Measurements from ENCODE around the gene RPL39.
"Not testable (repeated sequence)": the region's sequence is repeated elsewhere in the genome, so short reads cannot be mapped to it uniquely, and the experiment has no call there.

RPL39 gene

DNA sequence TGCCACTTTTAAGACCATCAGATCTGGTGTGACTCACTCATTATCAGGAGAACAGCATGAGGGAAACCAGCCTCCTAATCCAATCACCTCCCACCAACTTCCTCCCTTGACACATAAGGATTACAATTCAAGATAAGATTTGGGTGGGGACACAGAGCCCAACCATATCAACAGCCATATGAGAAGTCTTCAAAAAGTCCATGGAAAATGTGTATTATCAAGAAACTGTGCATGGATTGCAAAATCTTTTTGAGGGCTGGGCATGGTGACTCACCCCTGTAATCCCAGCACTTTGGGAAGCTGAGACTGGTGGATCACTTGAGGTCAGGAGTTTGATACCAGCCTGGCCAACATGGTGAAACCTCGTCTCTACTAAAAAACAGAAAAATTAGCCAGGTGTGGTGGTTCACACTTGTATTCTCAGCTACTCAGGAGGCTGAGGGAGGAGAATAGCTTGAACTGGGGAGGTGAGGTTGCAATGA is 17.8 kb upstream of the RPL39 start:
- no peak for TF ChIP-seq SPI1 (IDR thresholded peaks at IDR 0.05; ENCODE audit: borderline replicate concordance, low read depth)
- TF ChIP-seq POLR2AphosphoS5 (IDR thresholded peaks at IDR 0.05; ENCODE audit: low read depth): no peak
- TF ChIP-seq, protein P1, sequence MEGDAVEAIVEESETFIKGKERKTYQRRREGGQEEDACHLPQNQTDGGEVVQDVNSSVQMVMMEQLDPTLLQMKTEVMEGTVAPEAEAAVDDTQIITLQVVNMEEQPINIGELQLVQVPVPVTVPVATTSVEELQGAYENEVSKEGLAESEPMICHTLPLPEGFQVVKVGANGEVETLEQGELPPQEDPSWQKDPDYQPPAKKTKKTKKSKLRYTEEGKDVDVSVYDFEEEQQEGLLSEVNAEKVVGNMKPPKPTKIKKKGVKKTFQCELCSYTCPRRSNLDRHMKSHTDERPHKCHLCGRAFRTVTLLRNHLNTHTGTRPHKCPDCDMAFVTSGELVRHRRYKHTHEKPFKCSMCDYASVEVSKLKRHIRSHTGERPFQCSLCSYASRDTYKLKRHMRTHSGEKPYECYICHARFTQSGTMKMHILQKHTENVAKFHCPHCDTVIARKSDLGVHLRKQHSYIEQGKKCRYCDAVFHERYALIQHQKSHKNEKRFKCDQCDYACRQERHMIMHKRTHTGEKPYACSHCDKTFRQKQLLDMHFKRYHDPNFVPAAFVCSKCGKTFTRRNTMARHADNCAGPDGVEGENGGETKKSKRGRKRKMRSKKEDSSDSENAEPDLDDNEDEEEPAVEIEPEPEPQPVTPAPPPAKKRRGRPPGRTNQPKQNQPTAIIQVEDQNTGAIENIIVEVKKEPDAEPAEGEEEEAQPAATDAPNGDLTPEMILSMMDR (IDR thresholded peaks at IDR 0.05; ENCODE audit: insufficient read depth, low read length): no peak
- no peak for DNase-seq (ENCODE audit: low read depth in 1 of 2, low spot score in 1 of 2)
- no peaks in the 10 kb centered on the region for H3K27me3 ChIP-seq (ENCODE audit: insufficient read depth, poor library complexity, severe bottlenecking)

DNA sequence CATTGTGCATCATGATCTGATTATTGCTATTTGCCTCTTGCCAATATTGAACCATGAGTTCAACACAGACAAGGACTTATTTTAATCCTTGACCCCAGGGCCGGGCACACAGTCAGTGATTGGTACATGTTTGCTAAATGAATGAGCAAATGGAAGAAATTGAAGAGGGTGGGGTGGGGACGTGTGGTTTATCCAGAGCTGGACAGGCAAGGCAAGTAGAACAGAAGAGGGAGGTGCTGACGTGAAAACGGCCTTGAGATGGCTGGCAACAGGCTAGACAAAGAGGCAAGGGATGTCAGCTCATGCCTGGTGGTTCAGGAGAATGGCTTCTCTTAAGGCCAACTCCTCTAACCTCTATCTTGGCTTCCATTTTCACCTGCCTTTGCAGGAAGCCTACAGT is 17.0 kb upstream of the RPL39 start:
- not testable (repeated sequence) for H3K4me3 ChIP-seq (replicated peaks; ENCODE audit: insufficient read depth, low read length); DNase-seq (ENCODE audit: low read depth in 1 of 2, low spot score in 1 of 2); H3K27me3 ChIP-seq (ENCODE audit: insufficient read depth, poor library complexity, severe bottlenecking); H3K27ac ChIP-seq (replicated peaks)

More for the DNA sequence above, 17.8 kb upstream of the RPL39 start:
- Histone ChIP-seq H3K27ac (replicated peaks) (no peak overlapping the region), H3K4me3 (replicated peaks; ENCODE audit: insufficient read depth, low read length) (no peak overlapping the region)

DNA sequence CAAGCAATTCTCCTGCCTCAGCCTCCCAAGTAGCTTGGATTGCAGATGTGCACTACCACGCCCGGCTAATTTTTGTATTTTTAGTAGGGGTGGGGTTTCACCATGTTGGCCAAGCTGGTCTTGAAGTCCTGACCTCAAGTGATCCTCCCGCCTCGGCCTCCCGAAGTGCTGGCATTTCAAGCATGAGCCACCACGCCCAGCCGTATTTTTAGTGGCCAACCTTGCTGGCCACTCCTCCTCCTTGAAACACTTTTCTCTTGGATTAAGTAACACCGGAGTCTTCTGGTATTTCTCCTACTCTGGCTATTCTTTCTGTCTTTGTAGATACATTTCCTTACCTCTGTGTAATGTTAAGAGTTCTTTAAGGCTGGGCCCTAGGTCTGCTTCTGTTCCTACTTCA is 11.1 kb upstream of the RPL39 start:
- Histone ChIP-seq H3K27me3 (ENCODE audit: insufficient read depth, poor library complexity, severe bottlenecking) (no peaks in the 10 kb centered on the region), H3K27ac (replicated peaks) (no peak overlapping the region), H3K4me3 (replicated peaks; ENCODE audit: insufficient read depth, low read length) (no peak overlapping the region)
- DNase-seq (ENCODE audit: low read depth in 1 of 2, low spot score in 1 of 2): no peak
- TF ChIP-seq, protein P2, sequence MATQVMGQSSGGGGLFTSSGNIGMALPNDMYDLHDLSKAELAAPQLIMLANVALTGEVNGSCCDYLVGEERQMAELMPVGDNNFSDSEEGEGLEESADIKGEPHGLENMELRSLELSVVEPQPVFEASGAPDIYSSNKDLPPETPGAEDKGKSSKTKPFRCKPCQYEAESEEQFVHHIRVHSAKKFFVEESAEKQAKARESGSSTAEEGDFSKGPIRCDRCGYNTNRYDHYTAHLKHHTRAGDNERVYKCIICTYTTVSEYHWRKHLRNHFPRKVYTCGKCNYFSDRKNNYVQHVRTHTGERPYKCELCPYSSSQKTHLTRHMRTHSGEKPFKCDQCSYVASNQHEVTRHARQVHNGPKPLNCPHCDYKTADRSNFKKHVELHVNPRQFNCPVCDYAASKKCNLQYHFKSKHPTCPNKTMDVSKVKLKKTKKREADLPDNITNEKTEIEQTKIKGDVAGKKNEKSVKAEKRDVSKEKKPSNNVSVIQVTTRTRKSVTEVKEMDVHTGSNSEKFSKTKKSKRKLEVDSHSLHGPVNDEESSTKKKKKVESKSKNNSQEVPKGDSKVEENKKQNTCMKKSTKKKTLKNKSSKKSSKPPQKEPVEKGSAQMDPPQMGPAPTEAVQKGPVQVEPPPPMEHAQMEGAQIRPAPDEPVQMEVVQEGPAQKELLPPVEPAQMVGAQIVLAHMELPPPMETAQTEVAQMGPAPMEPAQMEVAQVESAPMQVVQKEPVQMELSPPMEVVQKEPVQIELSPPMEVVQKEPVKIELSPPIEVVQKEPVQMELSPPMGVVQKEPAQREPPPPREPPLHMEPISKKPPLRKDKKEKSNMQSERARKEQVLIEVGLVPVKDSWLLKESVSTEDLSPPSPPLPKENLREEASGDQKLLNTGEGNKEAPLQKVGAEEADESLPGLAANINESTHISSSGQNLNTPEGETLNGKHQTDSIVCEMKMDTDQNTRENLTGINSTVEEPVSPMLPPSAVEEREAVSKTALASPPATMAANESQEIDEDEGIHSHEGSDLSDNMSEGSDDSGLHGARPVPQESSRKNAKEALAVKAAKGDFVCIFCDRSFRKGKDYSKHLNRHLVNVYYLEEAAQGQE (IDR thresholded peaks at IDR 0.05; ENCODE audit: insufficient replicate concordance, low read depth): no peak
- TF ChIP-seq GABPA (IDR thresholded peaks at IDR 0.05; ENCODE audit: low read depth): no peak
- no peak for TF ChIP-seq SPI1 (IDR thresholded peaks at IDR 0.05; ENCODE audit: borderline replicate concordance, low read depth)
- no peak for TF ChIP-seq POLR2AphosphoS5 (IDR thresholded peaks at IDR 0.05; ENCODE audit: low read depth)

DNA sequence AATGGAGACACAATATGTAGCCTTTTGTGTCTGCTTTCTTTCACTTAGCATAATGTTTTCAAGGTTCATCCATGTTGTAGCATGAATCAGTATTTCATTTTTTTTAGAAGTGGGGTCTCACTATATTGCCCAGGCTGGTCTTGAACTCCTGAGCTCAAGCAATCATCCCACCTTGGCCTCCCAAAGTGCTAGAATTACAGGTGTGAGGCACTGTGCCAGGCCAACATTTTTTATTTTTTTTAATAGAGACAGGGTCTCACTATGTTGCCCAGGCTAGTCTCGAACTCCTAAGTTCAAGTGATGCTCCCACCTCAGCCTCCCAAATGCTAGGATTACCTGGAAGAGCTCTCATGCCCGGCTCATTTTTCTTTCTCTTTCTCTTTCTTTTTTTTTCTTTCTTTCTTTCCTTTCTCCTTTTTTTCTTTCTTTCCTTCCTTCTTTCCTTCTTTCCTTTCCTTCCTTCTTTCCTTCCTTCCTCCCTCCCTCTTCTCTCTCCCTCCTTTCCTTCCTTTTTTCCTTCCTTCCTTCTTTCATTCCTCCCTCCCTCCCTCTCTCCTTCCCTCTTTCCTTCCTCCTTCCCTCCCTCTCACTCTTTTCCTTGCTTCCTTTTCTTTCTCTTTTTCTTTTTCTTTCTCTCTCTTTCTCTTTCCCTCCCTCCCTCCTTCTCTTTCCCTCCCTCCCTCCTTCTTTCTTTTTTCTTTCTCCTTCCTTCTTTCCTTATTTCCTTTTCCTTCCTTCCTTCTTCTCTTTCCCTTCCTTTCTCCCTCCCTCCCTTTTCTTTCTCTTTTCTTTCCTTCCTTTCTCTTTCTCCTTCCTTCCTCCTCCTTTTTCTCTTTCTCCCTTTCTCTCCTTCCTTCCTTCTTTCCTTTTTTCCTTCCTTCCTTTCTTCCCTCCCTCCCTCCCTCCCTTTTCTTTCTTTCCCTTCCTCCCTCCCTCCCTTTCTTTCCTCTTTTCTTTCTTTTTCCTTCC is 10.1 kb upstream of the RPL39 start:
- H3K27ac ChIP-seq (replicated peaks): no peak overlapping the region
- no peak overlapping the region for H3K4me3 ChIP-seq (replicated peaks; ENCODE audit: insufficient read depth, low read length)
- no peaks in the 10 kb centered on the region for H3K27me3 ChIP-seq (ENCODE audit: insufficient read depth, poor library complexity, severe bottlenecking)
- no peak for DNase-seq (ENCODE audit: low read depth in 1 of 2, low spot score in 1 of 2)
- TF ChIP-seq SPI1 (IDR thresholded peaks at IDR 0.05; ENCODE audit: borderline replicate concordance, low read depth) (no peak), GABPA (IDR thresholded peaks at IDR 0.05; ENCODE audit: low read depth) (no peak), POLR2AphosphoS5 (IDR thresholded peaks at IDR 0.05; ENCODE audit: low read depth) (no peak)
- TF ChIP-seq, protein P1 (IDR thresholded peaks at IDR 0.05; ENCODE audit: insufficient read depth, low read length): no peak
- TF ChIP-seq, protein P2 (IDR thresholded peaks at IDR 0.05; ENCODE audit: insufficient replicate concordance, low read depth): no peak
